Ovary (tissue), 3 donors: ENCODE data around the gene FAAP24.

Experiments used
- EP300 ChIP-seq: sonication (generic); formaldehyde crosslinking; IDR thresholded peaks from one replicate; pipeline ENCODE4 v1.6.1; 2017; ENCODE audit warnings: antibody characterized with exemption
- TF ChIP-seq, protein P1 (sequence below), 3 donors: fragments of 450-650 bp in 2 of 3; fragments of 200-600 bp in 1 of 3; IDR thresholded peaks; one replicate each; pipeline versions ENCODE4 v1.5.1 to v1.8.0; 2016 to 2022; ENCODE audit warnings: antibody characterized with exemption in 3 of 3, mild to moderate bottlenecking in 1 of 3
- donor health status: DM: no; HTN: no; CAD: no.

DNA sequence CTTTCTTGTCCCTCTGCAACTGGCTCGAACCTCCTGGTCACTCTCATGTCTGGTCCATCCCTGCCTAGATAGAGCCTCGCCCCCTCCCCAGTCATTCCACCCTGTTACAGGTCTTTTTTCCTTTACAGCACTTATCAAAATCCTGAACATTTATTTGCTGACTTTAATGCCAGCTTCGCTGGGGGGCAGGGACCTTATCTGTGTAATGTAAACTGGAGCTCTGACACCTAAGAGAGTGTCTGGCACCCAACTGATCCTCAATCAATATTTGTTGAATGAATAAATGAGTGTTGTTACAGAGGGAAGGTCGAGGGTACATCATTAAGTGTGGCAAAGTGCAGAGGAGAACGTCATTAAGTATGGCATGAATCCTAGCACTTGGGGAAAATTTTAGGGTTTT, 16.7 kb downstream of the FAAP24 start:
- TF ChIP-seq, protein P1, sequence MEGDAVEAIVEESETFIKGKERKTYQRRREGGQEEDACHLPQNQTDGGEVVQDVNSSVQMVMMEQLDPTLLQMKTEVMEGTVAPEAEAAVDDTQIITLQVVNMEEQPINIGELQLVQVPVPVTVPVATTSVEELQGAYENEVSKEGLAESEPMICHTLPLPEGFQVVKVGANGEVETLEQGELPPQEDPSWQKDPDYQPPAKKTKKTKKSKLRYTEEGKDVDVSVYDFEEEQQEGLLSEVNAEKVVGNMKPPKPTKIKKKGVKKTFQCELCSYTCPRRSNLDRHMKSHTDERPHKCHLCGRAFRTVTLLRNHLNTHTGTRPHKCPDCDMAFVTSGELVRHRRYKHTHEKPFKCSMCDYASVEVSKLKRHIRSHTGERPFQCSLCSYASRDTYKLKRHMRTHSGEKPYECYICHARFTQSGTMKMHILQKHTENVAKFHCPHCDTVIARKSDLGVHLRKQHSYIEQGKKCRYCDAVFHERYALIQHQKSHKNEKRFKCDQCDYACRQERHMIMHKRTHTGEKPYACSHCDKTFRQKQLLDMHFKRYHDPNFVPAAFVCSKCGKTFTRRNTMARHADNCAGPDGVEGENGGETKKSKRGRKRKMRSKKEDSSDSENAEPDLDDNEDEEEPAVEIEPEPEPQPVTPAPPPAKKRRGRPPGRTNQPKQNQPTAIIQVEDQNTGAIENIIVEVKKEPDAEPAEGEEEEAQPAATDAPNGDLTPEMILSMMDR (IDR thresholded peaks at IDR 0.05): no peak
- TF ChIP-seq EP300: no peak
